GM21723 (cell line): Measurements from ENCODE around the gene SSX2B.
"Not testable (repeated sequence)": the region's sequence is repeated elsewhere in the genome, so short reads cannot be mapped to it uniquely, and the experiment has no call there.

Source experiments
- ATAC-seq: cut with Tn5 transposase; IDR thresholded peaks from one replicate; pipeline ENCODE4 v1.9.1; 2021; ENCODE audit warnings: mild to moderate bottlenecking, moderate library complexity; ENCODE audit not compliant: unreplicated experiment

SSX2B gene

DNA sequence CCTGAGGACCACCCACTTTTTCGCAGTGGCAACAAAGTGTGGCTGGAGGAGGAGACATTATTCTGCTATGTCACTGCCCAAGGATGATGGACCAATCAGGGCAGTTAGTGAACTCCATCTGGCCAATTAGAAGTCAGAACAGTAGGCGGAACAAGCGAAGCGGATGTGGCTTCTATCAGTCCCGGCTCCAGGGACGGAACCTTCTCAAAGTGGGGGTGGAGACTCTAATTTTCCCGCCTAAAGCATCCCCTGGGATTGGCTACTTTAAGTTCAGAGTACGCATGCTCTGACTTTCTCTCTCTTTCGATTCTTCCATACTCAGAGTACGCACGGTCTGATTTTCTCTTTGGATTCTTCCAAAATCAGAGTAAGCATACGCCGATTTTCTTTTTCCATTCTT, at the start of gene SSX2B:
SSX2B (plus strand) TSS at position 301 of the 400 bp plus-strand sequence. CDS start 1,429 bp downstream, outside the sequence.
- ATAC-seq: not testable (repeated sequence)

GRCh38 chrX:52707078-52707477, 44.0 kb upstream of the SSX2B start, which contains the start of gene SSX2:
Gene SSX2 (minus strand): TSS chrX:52707178. CDS start chrX:52705749, 1,429 bp downstream.
- not testable (repeated sequence) for ATAC-seq

DNA sequence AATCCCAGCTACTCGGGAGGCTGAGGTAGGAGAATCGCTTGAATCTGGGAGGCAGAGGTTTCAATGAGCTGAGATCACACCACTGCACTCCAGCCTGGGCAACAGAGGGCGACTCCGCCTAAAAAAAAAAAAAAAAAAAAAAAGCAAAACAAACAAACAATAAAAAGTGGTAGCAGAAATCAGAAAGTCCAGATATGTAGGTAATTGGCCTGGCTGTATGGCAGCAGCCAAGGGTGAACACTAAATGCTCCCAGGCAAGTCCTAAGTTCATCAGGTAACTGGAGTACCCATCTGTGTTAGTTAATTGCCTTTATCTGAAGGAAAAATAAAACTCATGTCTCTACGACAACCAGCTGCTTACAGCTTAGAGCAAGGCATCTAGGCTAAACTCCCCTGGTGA, 14.9 kb downstream of the SSX2B start:
- not testable (repeated sequence) for ATAC-seq

GRCh38 chrX:52773504-52773903, 22.5 kb downstream of the SSX2B start:
- not testable (repeated sequence) for ATAC-seq

- ATAC-seq: not testable (repeated sequence)
Observed at GRCh38 chrX:52797327-52797726, 46.3 kb downstream of the SSX2B start, which contains the start of gene SPANXN5. Gene SPANXN5 (minus strand): TSS chrX:52797427. CDS start chrX:52797348, 79 bp downstream.

- ATAC-seq: not testable (repeated sequence)
Observed at GRCh38 chrX:52804876-52805275, 53.8 kb downstream of the SSX2B start.
